HUES48 (cell line): ENCODE data around the gene ACTR8.

Experiments
- H3K27ac ChIP-seq: one replicate; pipeline ENCODE4 v1.7.0; 2013; ENCODE audit warnings: low read depth, low read length, inconsistent platforms
- H3K27me3 ChIP-seq: 2 replicates; pipeline ENCODE4 v1.6.1; 2013; ENCODE audit warnings: mild to moderate bottlenecking, low read length; ENCODE audit not compliant: control insufficient read depth, insufficient read depth
- H3K36me3 ChIP-seq: 2 replicates; pipeline ENCODE4 v1.6.1; 2013; ENCODE audit warnings: low read length; ENCODE audit not compliant: control insufficient read depth, insufficient read depth
- H3K4me1 ChIP-seq: 2 replicates; pipeline ENCODE4 v1.6.1; 2013; ENCODE audit warnings: mild to moderate bottlenecking, low read length; ENCODE audit not compliant: control insufficient read depth, insufficient read depth
- H3K4me3 ChIP-seq: 2 replicates; pipeline ENCODE4 v1.5.1; 2013; ENCODE audit warnings: mild to moderate bottlenecking, low read depth, low read length
- H3K9ac ChIP-seq: 2 replicates; pipeline ENCODE4 v1.6.1; 2013; ENCODE audit warnings: mild to moderate bottlenecking, low read depth, low read length, moderate library complexity
- H3K9me3 ChIP-seq: 2 replicates; pipeline ENCODE4 v1.6.1; 2013; ENCODE audit warnings: low read length; ENCODE audit not compliant: control insufficient read depth, insufficient read depth

The ACTR8 gene

DNA sequence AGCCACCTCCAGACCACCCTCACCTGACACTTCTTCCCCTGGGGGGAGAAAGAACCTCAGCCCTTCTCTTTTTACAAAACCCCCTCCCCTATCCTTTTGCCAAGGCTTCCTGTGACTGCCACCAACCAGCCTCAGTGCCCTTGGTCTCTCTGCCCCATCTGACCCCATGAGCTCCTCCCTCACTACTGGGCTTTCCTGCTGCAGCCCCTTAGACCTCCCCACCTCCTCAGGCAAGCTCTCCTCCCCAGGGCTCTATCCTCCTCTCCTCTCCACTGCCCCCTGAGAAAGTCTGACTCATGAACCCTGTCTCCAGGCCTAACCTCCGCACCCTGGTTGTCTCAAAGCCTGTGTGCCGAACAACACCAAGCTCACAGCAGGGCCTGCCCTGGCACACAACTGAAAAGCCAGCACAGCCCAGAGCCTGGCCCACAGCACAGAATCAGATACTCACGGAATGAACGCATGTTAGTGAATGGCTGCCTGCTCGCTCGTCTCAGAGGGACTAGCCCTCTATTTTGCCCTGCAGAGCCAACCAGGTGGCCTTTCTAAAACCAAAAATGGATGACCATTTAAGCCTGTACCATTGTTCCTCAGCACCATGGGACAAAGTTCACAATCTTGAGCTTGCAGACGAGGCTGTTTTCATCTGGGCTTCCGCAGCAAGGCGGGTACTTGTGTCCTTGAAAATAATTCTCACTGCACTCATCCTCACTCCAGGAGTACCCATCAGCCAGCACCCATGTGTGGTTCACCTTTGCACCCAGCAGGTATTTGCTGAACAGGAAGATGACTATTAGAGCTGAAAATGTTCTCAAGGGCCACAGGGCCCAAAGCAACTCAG, 37.5 kb downstream of the ACTR8 start:
- Histone ChIP-seq H3K9me3 (no peaks in the 10 kb centered on the region), H3K27me3 (peaks cover 16% of the 10 kb centered on the region), H3K36me3 (peaks cover 2% of the 10 kb centered on the region), H3K4me3 (no peak overlapping the region), H3K4me1 (peaks cover 24% of the 10 kb centered on the region), H3K9ac (no peak overlapping the region), H3K27ac (peak overlapping the region; percentile 51)

DNA sequence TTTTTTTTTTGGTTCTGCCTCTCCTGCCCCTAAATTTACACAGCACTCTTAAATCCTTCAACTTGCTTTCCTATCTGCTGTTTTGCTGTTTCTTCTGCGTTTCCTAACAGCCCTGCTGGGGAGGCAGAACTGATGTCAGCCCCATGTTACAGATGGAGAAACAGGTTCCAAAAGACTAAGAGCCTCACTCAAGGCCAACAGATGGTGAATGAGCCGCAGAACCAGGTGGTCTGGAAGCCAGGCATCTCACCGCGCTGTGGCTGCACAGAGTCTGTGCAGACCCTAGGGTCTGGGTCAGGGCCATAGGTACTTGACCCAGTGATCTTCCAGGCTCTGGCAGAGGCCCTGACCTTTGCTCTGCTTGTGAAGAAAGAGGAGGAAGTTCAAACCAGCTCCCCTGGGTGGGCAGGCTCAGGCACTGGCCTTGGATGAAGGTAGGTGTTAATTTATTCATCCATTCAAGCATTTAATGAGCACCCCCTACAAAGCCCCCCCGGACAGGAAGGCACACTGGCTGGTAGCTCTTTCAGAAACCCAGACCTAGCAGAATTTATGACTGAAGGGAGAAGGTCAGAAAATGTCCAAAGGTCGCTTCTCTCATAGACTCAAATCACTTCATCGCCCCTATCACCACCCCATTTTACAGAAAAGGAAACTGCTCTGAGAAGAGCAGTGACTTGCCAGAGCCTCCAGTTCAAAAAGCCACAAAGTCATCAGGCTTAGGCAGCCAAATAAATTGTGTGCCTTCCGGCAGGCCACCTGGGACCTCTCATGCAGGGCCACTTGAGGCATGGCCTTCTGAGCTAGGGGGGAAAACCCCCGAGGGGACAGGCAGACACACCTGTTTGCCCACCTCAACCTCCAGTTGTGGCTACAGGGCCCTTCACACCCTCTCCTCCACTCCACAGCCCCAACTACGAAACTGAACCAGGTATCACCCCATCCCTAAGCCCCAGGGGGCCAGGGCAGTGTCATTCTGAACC, 38.5 kb downstream of the ACTR8 start:
- no peak overlapping the region for H3K9ac ChIP-seq
- peaks cover 16% of the 10 kb centered on the region for H3K27me3 ChIP-seq
- H3K9me3 ChIP-seq = no peaks in the 10 kb centered on the region
- peaks cover 10% of the 10 kb centered on the region for H3K36me3 ChIP-seq
- peaks cover 24% of the 10 kb centered on the region for H3K4me1 ChIP-seq
- no peak overlapping the region for H3K4me3 ChIP-seq
- H3K27ac ChIP-seq = peak overlapping the region; percentile 72

- peaks cover 14% of the 10 kb centered on the region for H3K36me3 ChIP-seq
- H3K9ac ChIP-seq = peak overlapping the region; percentile 7; the same call in 1 of the 2 replicates
- H3K4me1 ChIP-seq = peaks cover 24% of the 10 kb centered on the region
- no peaks in the 10 kb centered on the region for H3K9me3 ChIP-seq
- H3K27ac ChIP-seq = peak overlapping the region; percentile 84
- H3K4me3 ChIP-seq = no peak overlapping the region
- peaks cover 13% of the 10 kb centered on the region for H3K27me3 ChIP-seq
These were observed 39.3 kb downstream of the ACTR8 start for GRCh38 chr3:53842436-53843194.

DNA sequence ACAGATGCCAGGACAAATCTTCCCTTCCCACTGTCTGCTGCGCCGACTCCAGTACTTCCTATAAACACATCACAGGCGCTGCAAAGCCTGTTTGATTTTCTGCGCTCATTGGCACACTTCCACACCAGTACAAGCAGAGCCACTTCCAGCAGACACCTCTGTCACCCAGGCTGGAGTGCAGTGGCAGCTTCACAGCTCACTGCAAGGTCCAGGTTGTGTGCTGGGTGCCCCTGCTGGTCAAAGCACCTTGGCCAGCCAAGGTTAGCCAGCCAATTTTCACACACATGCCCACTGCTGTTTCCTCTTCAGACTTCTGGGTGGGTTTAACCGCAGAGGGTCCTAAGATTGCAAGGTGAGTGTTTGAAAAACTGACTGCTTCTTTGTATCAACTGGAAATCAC, 40.7 kb downstream of the ACTR8 start:
- H3K27ac ChIP-seq = no peak overlapping the region
- no peak overlapping the region for H3K9ac ChIP-seq
- peaks cover 20% of the 10 kb centered on the region for H3K4me1 ChIP-seq
- peaks cover 2% of the 10 kb centered on the region; the same call in 1 of the 2 replicates for H3K27me3 ChIP-seq
- no peak overlapping the region for H3K4me3 ChIP-seq
- H3K36me3 ChIP-seq = peaks cover 16% of the 10 kb centered on the region
- no peaks in the 10 kb centered on the region for H3K9me3 ChIP-seq

DNA sequence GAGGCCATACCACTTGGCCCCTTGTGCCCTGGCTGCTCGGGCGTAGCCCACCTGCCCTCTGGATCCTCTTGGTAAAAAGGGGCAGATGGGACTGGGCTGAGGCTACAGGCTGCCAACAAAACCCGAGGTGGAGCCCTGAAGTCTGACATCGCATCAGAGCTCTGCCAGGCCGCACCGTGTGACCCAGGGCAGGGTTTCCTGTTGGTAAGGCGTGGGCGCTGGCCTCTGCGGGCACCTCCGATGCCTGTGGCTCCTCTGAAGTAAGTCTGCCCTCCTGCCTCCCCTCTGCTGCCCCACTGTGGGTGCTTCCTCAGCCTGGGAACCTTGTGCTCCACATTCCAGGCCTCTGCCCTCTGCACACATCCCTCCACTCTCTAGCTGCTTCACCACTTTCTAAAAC, 44.6 kb downstream of the ACTR8 start:
- Histone ChIP-seq H3K36me3 (peaks cover 17% of the 10 kb centered on the region), H3K27me3 (no peaks in the 10 kb centered on the region), H3K4me3 (no peak overlapping the region), H3K9ac (no peak overlapping the region), H3K27ac (no peak overlapping the region), H3K4me1 (peaks cover 2% of the 10 kb centered on the region; the same call in 1 of the 2 replicates), H3K9me3 (no peaks in the 10 kb centered on the region)

DNA sequence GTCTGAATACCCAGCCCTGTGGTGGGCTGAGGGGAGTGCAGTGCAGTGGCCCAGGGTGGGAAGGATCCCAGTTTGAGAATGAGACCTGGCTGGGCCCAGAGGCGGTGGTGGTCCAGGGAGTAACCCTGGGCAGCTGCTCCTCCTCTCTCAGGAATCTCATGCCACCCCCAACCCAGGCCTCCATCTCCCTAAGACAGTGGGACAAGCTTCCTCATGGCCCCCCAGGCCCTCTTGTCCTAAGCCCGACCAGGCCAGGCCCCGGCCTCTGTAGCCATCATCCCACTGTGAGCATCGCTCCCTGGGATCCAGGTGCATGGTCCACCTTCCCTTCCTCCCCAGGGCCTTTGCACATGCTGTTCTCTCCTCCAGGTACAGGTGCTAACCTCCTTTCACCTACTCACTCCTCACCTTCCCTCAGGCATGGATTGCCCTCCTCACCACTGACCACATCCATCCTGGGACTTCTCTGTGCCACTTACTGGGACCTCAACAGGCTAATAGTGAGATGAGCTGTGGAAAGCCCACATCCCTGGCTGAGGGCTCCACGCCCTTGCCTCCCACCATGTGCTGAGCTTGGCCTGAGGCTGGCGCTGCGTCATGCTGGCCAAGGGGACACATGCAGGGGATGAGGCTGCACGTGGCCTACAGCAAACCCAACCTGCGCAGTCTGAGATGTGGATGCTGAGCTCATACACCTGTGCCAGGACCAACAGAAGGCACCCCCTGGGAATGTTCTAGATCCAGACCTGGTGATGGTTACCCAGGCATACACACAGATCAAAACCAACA, 45.7 kb downstream of the ACTR8 start:
- Histone ChIP-seq H3K36me3 (peaks cover 17% of the 10 kb centered on the region), H3K9ac (no peak overlapping the region), H3K4me3 (no peak overlapping the region), H3K9me3 (no peaks in the 10 kb centered on the region), H3K4me1 (no peaks in the 10 kb centered on the region), H3K27ac (no peak overlapping the region), H3K27me3 (no peaks in the 10 kb centered on the region)

GRCh38 chr3:53835257-53835656, 46.7 kb downstream of the ACTR8 start:
- Histone ChIP-seq H3K27me3 (no peaks in the 10 kb centered on the region), H3K36me3 (peaks cover 17% of the 10 kb centered on the region), H3K4me1 (no peaks in the 10 kb centered on the region), H3K4me3 (no peak overlapping the region), H3K9me3 (no peaks in the 10 kb centered on the region), H3K9ac (no peak overlapping the region), H3K27ac (no peak overlapping the region)

GRCh38 chr3:53834429-53835095, 47.4 kb downstream of the ACTR8 start:
- Histone ChIP-seq H3K36me3 (peaks cover 16% of the 10 kb centered on the region), H3K9me3 (no peaks in the 10 kb centered on the region), H3K9ac (no peak overlapping the region), H3K4me3 (no peak overlapping the region), H3K27ac (no peak overlapping the region), H3K4me1 (no peaks in the 10 kb centered on the region), H3K27me3 (no peaks in the 10 kb centered on the region)

DNA sequence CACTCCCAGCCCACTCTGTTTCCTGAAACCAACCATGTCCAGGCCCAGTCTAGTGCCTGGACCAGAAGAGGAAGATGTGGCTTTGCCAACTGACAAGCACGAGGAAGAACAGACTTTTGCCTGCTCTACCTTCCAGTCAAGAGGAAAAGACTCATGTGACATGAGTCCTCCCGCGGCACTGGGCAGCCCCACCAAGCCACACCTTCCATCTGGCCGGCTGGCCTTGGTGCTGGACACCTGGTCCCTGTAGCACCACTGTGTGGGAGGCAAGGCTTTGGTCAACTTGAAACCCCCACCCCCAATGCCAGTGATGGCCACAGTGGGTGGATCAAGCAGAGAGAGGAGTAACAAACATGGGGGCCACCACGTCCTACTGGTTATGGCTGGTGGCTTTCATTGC, 48.3 kb downstream of the ACTR8 start:
- Histone ChIP-seq H3K4me3 (no peak overlapping the region), H3K27ac (no peak overlapping the region), H3K27me3 (no peaks in the 10 kb centered on the region), H3K9me3 (no peaks in the 10 kb centered on the region), H3K4me1 (no peaks in the 10 kb centered on the region), H3K36me3 (peaks cover 9% of the 10 kb centered on the region; the same call in 1 of the 2 replicates), H3K9ac (no peak overlapping the region)
